Endothelial cell of umbilical vein (primary cell): ENCODE data around the gene CD37. TPM values are rescaled to one million over a fixed set of nuclear protein-coding genes. Genes with fewer than 3 reads are reported as not detected.

ENCODE experiments used
- BruUV-seq: library from RNA; stranded (reverse); fragments of 400-500 nt; replicated peaks from 2 replicates; lab custom pipeline; 2021; lab: Mats Ljungman, UMichigan
- CTCF ChIA-PET: fragments of 300-600, 350-600 bp; sonication (Branson Sonifier 250); formaldehyde crosslinking; loops from one replicate; lab custom pipeline; 2021; ENCODE audit warnings: antibody characterized with exemption, inconsistent platforms; lab: Charles Lee
- POLR2A ChIA-PET: fragments of 300-600, 350-600 bp; sonication (Branson Sonifier 250); formaldehyde crosslinking; loops from one replicate; lab custom pipeline; 2021; ENCODE audit warnings: antibody characterized with exemption, inconsistent platforms; lab: Charles Lee
- DNase-seq: peaks from one replicate; pipeline ENCODE4 v3.0.0-alpha.2; 2011; ENCODE audit warnings: low read depth, low spot score
- FAIRE-seq: peaks from 2 replicates; lab custom pipeline; 2011; peaks lifted over from hg19 to GRCh38; lab: Jason Lieb, UNC
- H2AFZ ChIP-seq: 2 replicates; pipeline ENCODE4 v1.6.0; 2012; ENCODE audit warnings: low read depth, low read length, control low read depth, inconsistent platforms
- H3K27ac ChIP-seq: 2 replicates; pipeline ENCODE4 v1.5.1; 2011; ENCODE audit warnings: low read depth, mild to moderate bottlenecking, control low read depth, low read length, moderate library complexity; ENCODE audit not compliant: insufficient read depth
- H3K27me3 ChIP-seq, 2 experiments: 2 replicates each; pipeline versions ENCODE4 v1.6.0 to v1.6.1; 2011; ENCODE audit warnings: low read length in 2 of 2, mixed read lengths in 1 of 2; ENCODE audit not compliant: control insufficient read depth in 2 of 2, insufficient read depth in 2 of 2
- H3K36me3 ChIP-seq, 2 experiments: 2 replicates in 1 of 2; 3 replicates in 1 of 2; pipeline ENCODE4 v1.5.1; 2011; ENCODE audit warnings: low read length in 2 of 2, mild to moderate bottlenecking in 1 of 2, moderate library complexity in 1 of 2; ENCODE audit not compliant: control insufficient read depth in 2 of 2, insufficient read depth in 2 of 2; ENCODE audit errors: extremely low read depth in 1 of 2
- H3K4me1 ChIP-seq: 3 replicates; pipeline ENCODE4 v1.5.1; 2011; ENCODE audit warnings: mild to moderate bottlenecking, low read length; ENCODE audit not compliant: control insufficient read depth, insufficient read depth; ENCODE audit errors: extremely low read depth
- H3K4me2 ChIP-seq: 2 replicates; pipeline ENCODE4 v1.6.1; 2011; ENCODE audit warnings: low read length, control low read depth, mixed read lengths; ENCODE audit not compliant: insufficient read depth
- H3K4me3 ChIP-seq, 3 experiments: fragments of 200-600 bp in 1 of 3; sonication (generic), shearing (Covaris generic) in 1 of 3; replicated peaks in 1 of 3; 2 replicates each; pipeline ENCODE4 v1.5.1; 2011 to 2016; ENCODE audit warnings: control low read depth in 3 of 3, low read length in 3 of 3, mild to moderate bottlenecking in 2 of 3, inconsistent platforms in 1 of 3, low read depth in 1 of 3, moderate library complexity in 1 of 3; ENCODE audit not compliant: insufficient read depth in 1 of 3
- H3K79me2 ChIP-seq: 2 replicates; pipeline ENCODE4 v1.6.0; 2012; ENCODE audit warnings: low read length, inconsistent platforms; ENCODE audit not compliant: control insufficient read depth, insufficient read depth
- H3K9ac ChIP-seq: replicated peaks from 2 replicates; pipeline ENCODE3; 2011; ENCODE audit warnings: low read length, control low read depth; ENCODE audit not compliant: insufficient read depth; ENCODE audit errors: extremely low read depth
- H3K9me1 ChIP-seq: replicated peaks from 3 replicates; pipeline ENCODE4 v1.6.0; 2011; ENCODE audit warnings: mild to moderate bottlenecking, low read length; ENCODE audit not compliant: control insufficient read depth, insufficient read depth; ENCODE audit errors: extremely low read depth
- H3K9me3 ChIP-seq: replicated peaks from 2 replicates; pipeline ENCODE4 v1.5.1; 2012; ENCODE audit warnings: low read length, inconsistent platforms; ENCODE audit not compliant: control insufficient read depth, insufficient read depth
- H4K20me1 ChIP-seq: replicated peaks from 2 replicates; pipeline ENCODE3; 2011; ENCODE audit warnings: mild to moderate bottlenecking, low read length; ENCODE audit not compliant: control insufficient read depth, insufficient read depth; ENCODE audit errors: extremely low read depth
- EZH2 ChIP-seq: IDR thresholded peaks from 2 replicates; pipeline ENCODE4 v1.6.1; 2012; ENCODE audit warnings: borderline replicate concordance, low read depth, mild to moderate bottlenecking, moderate library complexity, low read length, inconsistent platforms; ENCODE audit not compliant: severe bottlenecking
- FOS ChIP-seq: IDR thresholded peaks from 2 replicates; pipeline ENCODE4 v1.6.1; 2011; ENCODE audit warnings: mild to moderate bottlenecking, low read length, moderate library complexity, borderline replicate concordance; ENCODE audit not compliant: insufficient read depth
- GATA2 ChIP-seq: IDR thresholded peaks from 2 replicates; pipeline ENCODE4 v1.7.0; 2011; ENCODE audit warnings: low read depth, mild to moderate bottlenecking, moderate library complexity, mixed read lengths, low read length; ENCODE audit not compliant: insufficient read length, insufficient read depth
- JUN ChIP-seq: IDR thresholded peaks from 2 replicates; pipeline ENCODE4 v1.6.1; 2011; ENCODE audit warnings: borderline replicate concordance, low read depth; ENCODE audit not compliant: insufficient read length, insufficient read depth
- MYC ChIP-seq: IDR thresholded peaks from one replicate; pipeline ENCODE4 v1.6.1; 2011; ENCODE audit warnings: mild to moderate bottlenecking, low read depth, low read length
- POLR2A ChIP-seq: IDR thresholded peaks from 2 replicates; pipeline ENCODE4 v1.6.1; 2012; ENCODE audit warnings: low read depth, mild to moderate bottlenecking, control low read depth, low read length
- POLR2AphosphoS5 ChIP-seq: IDR thresholded peaks from 2 replicates; pipeline ENCODE4 v1.6.1; 2012; ENCODE audit warnings: low read depth, mild to moderate bottlenecking, control low read depth, low read length, moderate library complexity; ENCODE audit not compliant: insufficient read depth
- dilution Hi-C: fragments of 300-500 bp; cut with MboI; formaldehyde crosslinking; loops from one replicate; pipeline ENCODE4 v1.15.0; 2019; ENCODE audit warnings: low sequenced_read_pairs; ENCODE audit not compliant: extremely low pct_ligation_motif_present
- intact Hi-C: fragments of 100-400 bp; cut with micrococcal nuclease; formaldehyde crosslinking; loops from one replicate; pipeline ENCODE4 v1.10.0; 2022
- polyA plus RNA-seq, 4 experiments: library from polyadenylated mRNA; depleted of rRNA in 3 of 4; stranded (reverse) in 3 of 4; unstranded in 1 of 4; fragments of >200 nt; gene quantifications; 2 replicates each; pipeline versions ENCODE4 v1.2.1 to v1.2.3, GENCODE V29; 2011 to 2012; ENCODE audit warnings: missing spikeins in 1 of 4
- total RNA-seq: library from RNA; stranded (reverse); gene quantifications from 2 replicates; pipeline ENCODE4 v1.2.3, GENCODE V29; 2021
- TF ChIP-seq, protein P1 (sequence below): IDR thresholded peaks from 2 replicates; pipeline ENCODE4 v1.6.1; 2011; ENCODE audit not compliant: insufficient read depth, insufficient read length
- TF ChIP-seq, protein P2 (sequence below), 2 donors: IDR thresholded peaks; 1 replicate in 1 of 2; 2 replicates in 1 of 2; pipeline ENCODE4 v1.5.1; 2011; ENCODE audit warnings: low read length in 2 of 2, mild to moderate bottlenecking in 2 of 2, moderate library complexity in 2 of 2, control low read depth in 1 of 2, inconsistent platforms in 1 of 2, low read depth in 1 of 2; ENCODE audit not compliant: insufficient read depth in 1 of 2; ENCODE audit errors: extremely low read depth in 1 of 2

CD37 gene
- total and polyA plus RNA-seq, 2 donors (not counting 3 experiments of a cell fraction or from before 2014, with no cell fraction given), result not detected

DNA sequence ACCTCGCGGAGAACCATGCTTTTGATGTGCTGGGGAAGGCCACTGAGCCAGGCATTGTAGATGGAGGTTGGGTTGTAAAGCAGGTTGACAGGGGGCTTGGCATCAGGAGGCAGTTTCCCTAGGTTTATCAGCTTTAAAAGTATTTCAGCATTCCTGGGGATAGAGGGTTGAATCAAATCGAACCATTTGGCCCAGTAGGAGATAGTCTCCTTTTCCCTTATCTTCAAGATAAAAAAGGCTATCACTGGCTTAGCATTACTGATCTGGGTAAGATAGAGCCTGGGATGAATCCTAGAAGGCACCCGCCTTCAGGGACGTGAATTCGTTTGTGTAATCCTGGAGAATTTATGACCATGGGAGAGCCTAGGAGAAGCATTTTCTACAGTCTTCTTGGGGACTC is 40.8 kb upstream of the CD37 start:
- no peak overlapping the region for H3K27ac ChIP-seq
- H3K27me3 ChIP-seq, result peaks cover 8% of the 10 kb centered on the region in 2 experiments
- DNase-seq, result no peak
- no peak overlapping the region for H3K4me2 ChIP-seq
- CTCF ChIA-PET, result interaction anchor here (0.7 to 2.2 kb wide), 3 partner anchors 9 to 33 kb away, joined by 3 to 8 read pairs (median 4); no protein-coding TSS in a partner anchor
- H3K36me3 ChIP-seq, result no peaks in the 10 kb centered on the region
- H3K9ac ChIP-seq, result no peak overlapping the region
- POLR2A ChIA-PET, result no interaction called here
- no peak for FAIRE-seq
- intact Hi-C loops (no loop called here), dilution Hi-C loops (no loop called here)
- no peaks in the 10 kb centered on the region for H3K79me2 ChIP-seq
- H2AFZ ChIP-seq, result no peak overlapping the region
- no peak overlapping the region for H3K4me3 ChIP-seq
- no TSS peak for BruUV-seq
- no peaks in the 10 kb centered on the region for H3K9me3 ChIP-seq
- no peaks in the 10 kb centered on the region for H3K4me1 ChIP-seq
- TF ChIP-seq FOS (no peak), POLR2A (no peak), MYC (no peak), EZH2 (no peak), GATA2 (no peak), JUN (no peak), POLR2AphosphoS5 (no peak)
- TF ChIP-seq, protein P1, sequence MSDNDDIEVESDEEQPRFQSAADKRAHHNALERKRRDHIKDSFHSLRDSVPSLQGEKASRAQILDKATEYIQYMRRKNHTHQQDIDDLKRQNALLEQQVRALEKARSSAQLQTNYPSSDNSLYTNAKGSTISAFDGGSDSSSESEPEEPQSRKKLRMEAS, result no peak
- TF ChIP-seq, protein P2, sequence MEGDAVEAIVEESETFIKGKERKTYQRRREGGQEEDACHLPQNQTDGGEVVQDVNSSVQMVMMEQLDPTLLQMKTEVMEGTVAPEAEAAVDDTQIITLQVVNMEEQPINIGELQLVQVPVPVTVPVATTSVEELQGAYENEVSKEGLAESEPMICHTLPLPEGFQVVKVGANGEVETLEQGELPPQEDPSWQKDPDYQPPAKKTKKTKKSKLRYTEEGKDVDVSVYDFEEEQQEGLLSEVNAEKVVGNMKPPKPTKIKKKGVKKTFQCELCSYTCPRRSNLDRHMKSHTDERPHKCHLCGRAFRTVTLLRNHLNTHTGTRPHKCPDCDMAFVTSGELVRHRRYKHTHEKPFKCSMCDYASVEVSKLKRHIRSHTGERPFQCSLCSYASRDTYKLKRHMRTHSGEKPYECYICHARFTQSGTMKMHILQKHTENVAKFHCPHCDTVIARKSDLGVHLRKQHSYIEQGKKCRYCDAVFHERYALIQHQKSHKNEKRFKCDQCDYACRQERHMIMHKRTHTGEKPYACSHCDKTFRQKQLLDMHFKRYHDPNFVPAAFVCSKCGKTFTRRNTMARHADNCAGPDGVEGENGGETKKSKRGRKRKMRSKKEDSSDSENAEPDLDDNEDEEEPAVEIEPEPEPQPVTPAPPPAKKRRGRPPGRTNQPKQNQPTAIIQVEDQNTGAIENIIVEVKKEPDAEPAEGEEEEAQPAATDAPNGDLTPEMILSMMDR (IDR thresholded peaks at IDR 0.05; ENCODE audit: extremely low read depth in 1 of 2, insufficient read depth in 1 of 2, low read depth in 1 of 2, low read length in 2 of 2), result no peak
- H4K20me1 ChIP-seq, result no peaks in the 10 kb centered on the region
- no peaks in the 10 kb centered on the region for H3K9me1 ChIP-seq
